Daoy (cell line): Measurements from ENCODE around the gene DAND5. TPM values are rescaled to one million over a fixed set of nuclear protein-coding genes. Genes with fewer than 3 reads are reported as not detected.
"Not testable (repeated sequence)": the region's sequence is repeated elsewhere in the genome, so short reads cannot be mapped to it uniquely, and the experiment has no call there.

Experiments
- DNase-seq: peaks from one replicate; pipeline ENCODE4 v3.0.0-alpha.2; 2015; ENCODE audit warnings: low read depth
- total RNA-seq: library from RNA; depleted of rRNA; stranded (reverse); fragments of >200 nt; shearing (Covaris generic); gene quantifications from 2 replicates; pipeline ENCODE4 v1.2.3, GENCODE V29; 2014

Gene DAND5
- total RNA-seq, 1 experiment from 2014 or later = not detected

DNA sequence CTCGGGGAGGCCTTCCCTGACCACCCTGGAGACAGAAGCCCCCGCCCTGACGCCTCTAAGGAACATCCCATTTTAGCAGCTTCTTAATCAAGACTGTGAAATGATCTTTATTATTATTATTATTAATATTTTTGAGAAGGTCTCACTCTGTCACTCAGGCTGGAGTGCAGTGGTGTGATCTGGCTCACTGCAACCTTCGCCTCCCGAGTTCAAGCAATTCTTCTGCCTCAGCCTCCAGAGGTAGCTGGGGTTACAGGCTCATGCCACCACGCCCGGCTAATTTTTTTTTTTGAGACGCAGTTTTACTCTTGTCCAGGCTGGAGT, 3.6 kb upstream of the DAND5 start:
- DNase-seq = no peak

DNA sequence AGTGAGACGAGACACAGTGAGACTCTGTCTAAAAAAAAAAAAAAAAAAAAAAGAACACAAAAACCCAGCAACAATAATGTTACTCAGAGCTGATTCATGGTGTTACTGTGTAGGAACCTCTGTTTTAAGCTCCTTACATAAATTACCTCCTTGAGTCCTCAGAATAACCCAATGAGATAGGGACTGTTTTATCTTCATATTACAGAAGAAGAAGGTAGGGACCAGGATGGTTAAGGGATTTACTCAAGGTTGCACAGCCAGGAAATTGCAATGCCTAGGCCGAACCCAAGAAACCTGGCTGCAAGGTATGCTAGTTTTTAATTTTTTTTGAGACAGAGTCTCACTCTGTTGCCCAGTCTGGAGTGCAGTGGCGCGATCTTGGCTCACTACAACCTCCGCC, 1.5 kb upstream of the DAND5 start:
- no peak for DNase-seq

DNA sequence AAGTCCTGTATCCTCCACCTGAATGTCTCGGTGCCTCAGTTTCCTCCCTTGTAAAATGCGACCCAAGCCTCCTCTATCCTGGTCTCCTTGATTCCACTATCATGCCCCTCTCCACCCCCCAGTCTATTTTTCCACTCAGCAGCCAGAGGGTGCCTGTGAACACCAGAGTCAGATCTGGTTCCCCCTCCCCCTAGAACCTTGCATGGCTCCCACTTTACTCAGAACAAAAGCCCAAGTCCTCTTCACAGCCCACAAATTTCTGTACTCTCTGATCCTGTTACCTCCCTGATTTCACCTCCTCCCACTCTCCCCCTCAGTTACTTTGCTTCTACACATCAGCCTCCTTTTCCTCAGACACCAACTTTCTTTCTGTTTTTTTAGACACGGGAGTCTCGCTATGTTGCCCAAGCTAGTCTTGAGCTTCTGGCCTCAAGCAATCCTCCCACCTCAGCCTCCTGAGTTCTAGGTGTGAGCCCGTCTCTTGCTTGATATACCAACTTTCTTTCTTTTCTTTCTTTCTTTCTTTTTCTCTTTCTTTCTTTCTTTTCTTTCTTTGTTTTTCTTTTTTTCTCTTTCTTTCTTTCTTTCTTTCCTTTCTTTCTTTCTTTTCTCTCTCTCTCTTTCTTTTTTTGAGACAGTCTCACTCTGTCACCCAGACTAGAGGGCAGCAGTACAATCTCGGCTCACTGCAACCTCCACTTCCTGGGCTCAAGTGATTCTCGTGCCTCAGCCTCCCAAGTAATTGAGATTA, 869 bp downstream of the DAND5 start:
- no peak for DNase-seq

DNA sequence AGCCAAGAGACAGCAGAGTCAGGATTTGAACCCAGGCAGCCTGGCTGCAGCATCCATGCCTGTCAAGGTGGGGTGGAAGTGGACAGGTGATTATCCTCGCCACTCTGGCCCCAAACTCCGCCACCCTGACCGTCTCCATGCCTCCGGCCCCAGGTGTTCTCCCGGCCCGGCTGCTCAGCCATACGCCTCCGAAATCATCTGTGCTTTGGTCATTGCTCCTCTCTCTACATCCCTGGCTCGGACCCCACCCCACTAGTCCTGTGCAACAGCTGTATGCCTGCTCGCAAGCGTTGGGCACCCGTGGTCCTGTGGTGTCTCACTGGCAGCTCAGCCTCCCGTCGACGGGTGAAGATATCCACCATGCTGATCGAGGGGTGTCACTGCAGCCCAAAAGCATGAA, 3.9 kb downstream of the DAND5 start:
- no peak for DNase-seq

DNA sequence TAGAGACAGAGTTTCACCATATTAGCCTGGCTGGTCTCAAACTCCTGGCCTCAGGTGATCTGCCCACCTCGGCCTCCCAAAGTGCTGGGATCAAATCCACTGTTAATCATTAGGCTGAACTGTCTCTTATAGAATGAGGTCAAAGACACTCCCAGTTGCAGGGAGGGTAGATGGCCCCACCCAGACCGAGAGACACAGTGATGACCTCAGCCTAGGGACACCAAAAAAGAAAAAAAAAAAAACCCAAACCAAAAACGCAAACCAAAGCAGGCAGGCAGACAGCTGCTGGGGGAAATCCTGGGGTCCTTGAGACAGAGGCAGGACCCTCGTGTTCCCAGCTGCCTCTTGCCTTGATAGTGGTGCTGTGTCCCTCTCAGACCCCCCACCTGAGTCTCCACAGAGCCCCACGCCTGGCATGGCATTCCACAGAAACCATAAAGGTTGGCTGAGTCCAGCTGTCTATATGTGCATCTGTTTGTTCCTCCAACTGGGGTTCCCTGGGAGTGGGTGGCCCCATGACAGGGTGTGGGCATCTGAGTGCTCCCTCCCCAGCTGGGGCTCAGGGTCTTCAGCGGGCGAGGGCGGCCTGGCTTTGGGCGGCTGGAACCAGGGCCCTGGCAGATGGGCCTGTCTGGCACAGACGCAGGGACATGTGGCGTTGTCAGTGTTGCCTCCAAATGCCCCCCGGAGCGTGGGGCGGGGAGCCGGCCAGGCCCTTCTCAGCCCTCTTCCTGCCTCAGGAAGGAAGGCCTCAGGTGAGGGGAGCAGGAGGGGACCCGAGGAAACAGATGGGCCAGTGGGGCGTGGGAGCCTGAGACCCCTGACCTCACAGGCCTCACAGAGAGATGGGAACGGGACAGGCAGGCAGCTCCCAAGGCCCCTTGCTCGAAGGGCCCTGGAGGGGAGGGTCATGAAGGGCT, 5.2 kb downstream of the DAND5 start:
- no peak for DNase-seq

DNA sequence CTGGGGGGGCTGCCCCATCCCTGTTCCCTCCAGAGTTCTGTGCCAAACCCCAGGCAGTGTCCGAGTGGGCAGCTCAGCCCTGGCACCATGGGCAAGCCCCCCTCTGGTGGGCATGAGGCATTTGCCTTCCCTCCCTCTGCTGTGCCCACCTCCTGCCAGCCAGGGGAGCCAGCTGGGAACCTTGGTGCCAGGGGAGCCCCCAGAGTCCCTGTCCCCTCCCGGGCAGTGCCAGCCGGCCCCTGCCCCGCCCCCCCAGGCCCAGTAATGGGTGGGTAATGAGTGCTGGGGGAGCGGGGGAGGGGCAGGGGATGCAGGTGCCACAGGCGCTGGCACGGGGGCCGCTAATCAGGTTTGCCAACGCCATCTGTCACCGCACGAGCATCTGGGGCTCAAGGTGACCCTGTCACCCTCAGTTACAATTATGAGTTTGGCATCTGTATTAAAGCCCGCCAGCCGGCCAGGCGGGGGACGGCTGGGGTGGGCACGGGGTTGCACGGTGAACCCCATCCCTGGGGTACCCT, 5.9 kb downstream of the DAND5 start:
- DNase-seq = no peak

DNA sequence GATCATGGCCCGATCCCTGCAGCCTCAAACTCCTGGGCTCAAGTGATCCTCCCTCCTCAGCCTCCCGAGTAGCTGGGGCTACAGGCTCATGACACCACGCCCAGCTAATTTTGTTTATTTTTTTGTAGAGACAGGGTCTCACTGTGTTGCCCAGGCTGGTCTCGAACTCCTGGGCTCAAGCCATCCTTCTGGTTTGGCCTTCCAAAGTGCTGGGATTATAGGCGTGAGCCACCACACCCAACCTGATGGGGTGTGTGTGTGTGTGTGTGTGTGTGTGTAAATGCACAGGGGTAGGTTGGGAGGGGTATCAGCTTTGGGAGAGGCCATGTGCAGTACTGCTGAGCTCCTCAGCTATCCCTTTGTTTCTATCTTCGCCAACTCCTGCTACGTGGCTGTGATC, 6.7 kb downstream of the DAND5 start:
- DNase-seq = not testable (repeated sequence)

DNA sequence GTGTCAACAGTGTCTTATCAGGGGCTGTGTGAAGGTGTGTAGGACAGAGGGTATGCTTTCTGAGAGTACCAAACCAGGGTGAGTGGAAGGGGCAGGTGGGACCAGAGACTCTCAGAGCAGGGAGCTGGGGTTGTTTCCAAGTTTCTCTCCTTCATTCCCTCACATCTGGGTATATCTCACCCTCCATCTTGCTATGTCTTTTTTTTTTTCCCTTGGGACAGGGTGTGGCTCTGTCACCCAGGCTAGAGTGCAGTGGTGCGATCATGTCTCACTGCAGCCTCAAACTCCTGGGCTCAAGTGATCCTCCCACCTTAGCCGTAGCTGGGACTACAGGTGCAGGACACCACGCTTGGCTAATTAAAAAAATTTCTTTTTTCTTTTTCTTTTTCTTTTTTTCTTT, 10.6 kb downstream of the DAND5 start:
- no peak for DNase-seq

DNA sequence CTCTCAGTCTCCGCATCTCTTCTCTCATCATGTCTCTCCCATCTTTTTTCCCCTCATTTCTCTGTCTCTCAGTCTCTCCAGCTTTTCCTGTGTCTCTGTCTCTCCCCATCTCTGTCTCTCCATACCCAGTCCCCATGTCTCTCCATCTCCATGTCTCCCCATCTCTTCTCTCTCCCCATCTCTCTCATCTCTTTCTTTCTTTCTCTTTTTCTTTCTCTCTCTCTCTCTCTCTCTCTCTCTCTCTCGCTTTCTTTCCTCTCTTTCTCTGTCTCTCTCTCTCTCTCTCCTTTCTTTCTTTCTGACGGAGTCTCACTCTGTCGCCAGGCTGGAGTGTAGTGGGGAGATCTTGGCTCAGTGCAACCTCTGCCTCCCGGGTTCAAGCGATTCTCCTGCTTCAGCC, 13.3 kb downstream of the DAND5 start:
- no peak for DNase-seq

DNA sequence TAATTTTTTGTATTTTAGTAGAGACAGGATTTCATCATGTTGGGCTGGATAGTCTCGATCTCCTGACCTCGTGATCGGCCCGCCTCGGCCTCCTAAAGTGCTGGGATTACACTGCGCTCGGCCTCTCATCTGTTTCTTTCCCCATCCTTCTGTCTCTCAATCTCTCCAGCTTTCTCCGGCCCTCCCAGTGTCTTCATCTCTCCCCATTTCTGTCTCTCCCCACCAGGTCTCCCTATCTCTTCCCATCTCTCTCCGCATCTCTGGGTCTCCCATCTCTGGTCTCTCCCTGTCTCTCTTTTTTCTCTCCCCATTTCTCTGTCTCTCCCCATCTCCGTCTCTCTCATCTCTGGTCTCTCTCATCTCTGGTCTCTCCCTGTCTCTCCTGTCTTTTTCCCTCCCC, 13.7 kb downstream of the DAND5 start:
- no peak for DNase-seq

DNA sequence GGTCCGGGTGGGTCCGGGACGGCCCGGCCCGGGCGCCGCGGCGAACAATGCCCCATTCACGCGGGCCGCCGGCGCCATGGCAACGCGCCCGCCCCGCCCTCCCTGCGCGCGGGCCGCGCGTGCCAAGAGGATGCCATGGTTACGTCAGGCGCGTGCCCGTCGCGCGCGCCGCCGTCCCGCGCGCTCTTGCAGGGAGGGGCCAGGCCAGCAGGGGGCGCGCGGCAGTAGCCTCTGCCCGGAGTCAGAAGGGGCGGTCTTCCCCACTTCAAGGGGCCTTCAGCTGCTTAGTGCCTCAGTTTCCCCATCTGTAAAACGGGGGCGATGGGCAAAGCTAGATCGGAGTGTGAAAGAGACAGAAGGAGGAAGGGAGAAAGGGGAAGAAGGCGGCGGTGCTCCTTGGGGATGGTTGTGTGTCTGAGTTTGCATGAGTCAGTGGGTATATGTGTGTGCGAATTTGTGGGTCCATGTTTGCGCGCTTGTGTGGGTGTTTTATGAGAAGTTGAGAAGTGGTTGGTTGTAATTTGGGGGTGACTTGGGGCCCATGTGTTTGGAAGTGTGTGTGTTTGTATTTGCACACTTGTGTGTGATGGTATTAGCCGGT, 14.3 kb downstream of the DAND5 start:
- peak; percentile 89 for DNase-seq

DNA sequence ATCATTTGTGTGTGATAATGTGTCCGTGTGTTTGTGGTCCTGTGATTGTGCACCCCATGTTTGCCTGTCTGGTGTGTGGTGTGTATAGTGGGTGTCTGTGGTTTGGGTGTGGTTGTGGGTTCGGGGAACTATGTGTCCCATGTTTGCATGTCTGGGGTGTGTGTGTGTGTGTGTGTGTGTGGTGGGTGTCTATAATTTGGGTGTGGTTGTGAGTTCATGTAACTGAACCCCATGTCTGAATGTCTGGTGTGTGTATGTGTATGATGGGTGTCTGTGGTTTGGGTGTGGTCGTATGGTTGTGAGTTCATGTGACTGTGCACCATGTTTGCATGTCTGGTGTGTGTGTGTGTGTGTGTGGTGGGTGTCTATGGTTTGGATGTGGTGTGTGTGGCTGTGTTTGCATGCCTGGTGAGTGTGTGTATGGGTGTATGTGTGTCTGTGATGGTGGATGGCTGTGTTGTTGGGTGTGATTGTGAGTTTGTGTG, 14.8 kb downstream of the DAND5 start:
- DNase-seq = no peak

DNA sequence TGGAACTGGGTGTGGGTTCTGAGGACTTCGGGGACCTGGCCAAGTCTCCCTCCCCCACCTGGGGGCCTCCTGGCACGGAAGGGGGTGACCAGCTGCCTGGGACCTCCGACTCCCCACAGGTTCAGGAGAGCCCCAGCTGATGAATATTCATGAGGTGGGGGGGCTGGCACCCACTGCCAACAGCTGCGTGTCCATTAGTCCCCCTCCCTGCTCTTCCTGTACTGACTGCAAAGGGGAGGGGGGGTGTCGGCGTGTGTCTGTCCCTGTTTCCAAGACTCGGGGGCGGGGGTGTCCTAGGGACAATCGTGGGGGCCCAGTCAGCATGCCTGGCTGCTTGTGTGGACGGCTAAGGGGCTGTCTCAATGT, 15.3 kb downstream of the DAND5 start:
- no peak for DNase-seq

DNA sequence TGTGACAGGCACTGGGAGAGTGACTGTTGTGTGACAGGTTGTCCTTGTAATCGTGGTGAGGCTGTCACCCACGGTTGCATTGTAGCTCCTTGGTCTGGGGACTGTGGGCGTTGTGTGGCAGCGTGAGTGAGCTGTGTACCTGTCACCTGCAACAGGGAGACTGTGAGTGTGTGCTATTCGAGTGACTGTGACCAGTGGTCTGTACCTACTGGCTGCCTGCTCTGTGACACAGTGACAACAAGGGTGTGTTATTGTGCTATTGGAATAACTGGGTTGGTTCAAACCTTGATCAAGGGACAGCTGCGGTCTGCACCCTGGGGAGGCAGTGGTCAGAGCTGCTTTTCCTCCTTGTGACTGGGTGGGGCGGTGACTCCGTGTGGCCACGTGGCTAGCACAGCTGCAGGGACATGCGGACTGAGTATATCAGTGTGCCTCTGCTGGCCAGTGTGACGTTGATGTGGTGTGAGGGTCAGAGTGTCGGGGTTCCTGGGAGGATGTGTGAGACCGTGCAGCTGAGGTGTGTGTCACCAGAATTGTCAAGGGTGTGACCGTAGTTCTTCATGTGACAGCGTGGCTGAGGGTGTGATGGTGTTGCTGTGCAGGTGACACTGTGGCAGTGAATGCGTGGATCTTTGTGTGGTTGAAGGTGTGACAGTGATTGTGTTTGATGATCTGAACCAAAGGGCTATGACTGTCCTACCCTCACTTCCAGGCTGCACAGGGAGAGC, 15.8 kb downstream of the DAND5 start:
- peak; percentile 56 for DNase-seq

DNA sequence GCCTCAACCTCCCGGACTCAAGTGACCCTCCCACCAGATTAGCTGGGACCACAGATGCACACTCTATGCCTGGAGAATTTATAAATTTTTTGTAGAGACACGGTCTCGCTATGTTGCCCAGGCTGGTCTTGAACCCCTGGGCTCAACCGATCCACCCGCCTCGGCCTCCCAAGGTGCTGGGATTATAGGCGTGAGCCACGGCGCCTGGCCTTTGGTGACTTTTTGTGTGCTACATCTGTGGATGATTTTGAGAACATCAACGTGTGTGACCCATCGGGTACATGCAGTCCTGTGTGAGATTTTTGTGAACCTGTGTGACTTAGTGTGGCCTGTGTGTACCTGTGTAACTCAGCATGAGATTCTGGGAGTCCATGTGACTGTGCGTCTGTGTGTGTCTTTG, 17.4 kb downstream of the DAND5 start:
- DNase-seq = no peak

DNA sequence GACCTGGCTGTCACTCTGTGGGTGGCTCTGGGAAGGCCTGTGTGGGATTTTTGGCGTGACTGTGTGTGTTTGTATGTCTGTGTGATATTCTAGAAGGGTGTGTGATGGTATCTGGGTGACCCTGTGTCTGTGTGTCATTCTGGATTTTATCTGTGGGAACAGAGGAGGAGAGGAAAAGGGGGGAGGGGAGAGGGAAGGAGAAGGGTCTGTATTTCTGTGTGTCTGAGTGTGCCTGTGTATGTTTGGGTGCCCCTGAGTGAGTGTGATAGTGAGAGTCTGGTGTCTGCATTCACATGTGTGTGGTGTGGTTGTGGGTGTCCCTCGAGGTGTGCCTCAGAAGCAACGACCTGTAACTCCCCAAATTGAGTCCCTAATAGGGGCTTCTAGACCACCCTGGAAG, 17.8 kb downstream of the DAND5 start:
- DNase-seq = no peak

DNA sequence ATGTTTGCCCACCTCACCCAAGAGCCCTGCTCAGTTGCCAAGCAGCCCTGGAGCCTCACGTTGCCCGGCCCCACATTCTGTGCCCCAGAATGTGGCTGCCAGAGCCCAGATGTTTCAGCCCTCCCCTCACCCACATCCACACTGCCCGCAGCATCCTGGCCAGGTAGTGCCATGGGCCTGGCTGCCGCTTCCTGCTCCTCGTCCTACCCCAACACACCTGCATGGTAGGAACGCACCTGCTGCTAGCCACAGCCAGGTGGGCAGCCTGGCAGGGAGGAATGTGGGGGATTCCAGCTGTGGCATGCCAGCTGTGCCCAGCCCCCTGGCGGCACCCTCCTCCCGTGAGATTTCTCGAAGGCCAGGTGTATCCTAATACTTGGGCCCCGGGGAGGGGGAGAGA, 18.4 kb downstream of the DAND5 start:
- no peak for DNase-seq

DNA sequence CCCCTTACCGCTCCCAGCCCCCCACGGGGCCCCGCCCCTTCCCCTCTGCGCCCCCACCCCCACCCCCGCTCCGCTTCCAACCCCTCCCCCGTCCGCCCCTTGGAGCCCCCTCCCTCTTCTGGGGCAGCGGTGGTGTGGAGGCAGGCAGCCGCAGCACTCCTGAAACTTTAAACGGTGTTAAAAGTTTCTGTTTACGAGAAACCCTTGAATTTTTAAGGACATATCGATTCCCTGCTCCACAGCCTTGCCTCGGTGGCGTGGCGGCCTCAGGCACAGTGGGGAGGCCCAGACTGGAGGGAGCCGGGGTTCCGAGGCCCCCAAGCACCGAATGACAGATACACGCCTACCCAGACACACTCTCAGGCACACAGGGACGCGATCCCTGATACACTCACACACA, 21.1 kb downstream of the DAND5 start:
- DNase-seq = no peak

DNA sequence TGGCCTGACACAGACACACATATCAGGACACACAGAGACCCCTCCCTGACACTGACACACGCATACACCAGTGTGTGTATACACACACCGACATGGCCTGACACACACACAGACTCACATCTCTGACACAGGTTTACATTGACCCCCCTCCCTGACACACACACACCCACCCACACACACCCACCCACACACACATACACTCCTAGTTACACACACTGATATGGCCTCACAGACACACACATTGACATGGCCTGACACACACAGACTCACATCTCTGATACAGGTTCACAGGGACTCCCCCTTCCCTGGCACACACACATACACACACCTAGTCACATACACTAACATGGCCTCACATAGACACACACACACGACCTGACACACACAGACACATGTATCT, 21.5 kb downstream of the DAND5 start:
- no peak for DNase-seq

DNA sequence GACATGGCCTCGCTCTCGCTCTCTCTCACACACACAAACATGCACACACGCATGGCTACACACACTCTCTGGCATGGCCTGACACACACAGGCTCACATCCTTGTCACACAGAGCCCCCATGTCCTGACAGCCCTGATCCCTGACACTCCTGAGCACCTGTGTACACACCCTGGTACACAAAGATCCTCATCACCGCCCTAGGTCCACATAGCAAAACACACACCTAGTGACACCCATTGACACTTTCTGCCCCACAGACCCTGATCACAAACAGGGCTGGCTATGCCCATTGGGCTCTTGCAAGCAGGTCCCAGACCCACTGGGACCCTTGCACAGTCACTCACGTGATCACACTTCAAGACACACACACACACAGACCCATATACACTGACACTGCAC, 21.9 kb downstream of the DAND5 start:
- no peak for DNase-seq

DNA sequence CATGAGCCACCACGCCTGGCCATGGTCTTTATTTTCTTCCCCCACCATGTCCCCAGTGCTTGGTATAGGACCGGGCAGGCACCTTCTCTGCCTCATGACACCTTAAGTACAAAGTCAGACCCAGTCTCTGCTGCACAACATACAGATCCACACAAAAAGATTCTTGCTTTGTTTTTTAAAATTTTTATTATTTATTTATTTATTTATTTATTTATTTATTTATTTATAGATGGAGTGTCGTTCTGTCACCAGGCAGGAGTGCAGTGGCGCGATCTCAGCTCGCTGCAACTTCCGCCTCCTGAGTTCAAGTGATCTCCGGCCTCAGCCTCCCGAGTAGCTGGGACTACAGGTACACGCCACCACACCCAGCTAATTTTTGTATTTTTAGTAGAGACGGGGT, 23.4 kb downstream of the DAND5 start:
- DNase-seq = no peak

DNA sequence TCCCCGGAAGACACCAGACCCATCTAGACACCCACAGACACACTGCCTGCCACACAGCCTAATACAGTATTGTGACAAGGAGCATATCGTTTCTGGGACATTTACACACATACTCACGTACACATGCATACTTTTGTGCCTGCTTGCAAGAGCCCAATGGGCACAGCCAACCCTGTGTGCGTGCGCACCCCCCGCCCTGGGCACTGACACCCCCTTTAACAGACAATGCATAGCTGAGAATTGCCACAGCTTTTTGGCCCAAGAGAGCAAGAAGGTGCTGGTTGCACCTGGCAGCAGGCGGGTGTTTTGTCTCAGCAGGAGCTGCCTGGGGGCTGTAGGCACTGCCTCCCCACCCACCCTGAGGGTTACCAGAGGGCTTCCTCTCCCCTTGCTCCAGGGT, 24.2 kb downstream of the DAND5 start:
- no peak for DNase-seq
